ENCODE measurements around the gene GBX2. TPM values are rescaled to one million over a fixed set of nuclear protein-coding genes. Genes with fewer than 3 reads are reported as not detected.

Gene GBX2
- total RNA-seq: not detected
- not detected for polyA plus RNA-seq
- long read RNA-seq, donor 1: 0 reads
- long read RNA-seq, donor 2: 0 reads
- long read RNA-seq, donor 3: 0 reads
- long read RNA-seq, donor 4: 0 reads

DNA sequence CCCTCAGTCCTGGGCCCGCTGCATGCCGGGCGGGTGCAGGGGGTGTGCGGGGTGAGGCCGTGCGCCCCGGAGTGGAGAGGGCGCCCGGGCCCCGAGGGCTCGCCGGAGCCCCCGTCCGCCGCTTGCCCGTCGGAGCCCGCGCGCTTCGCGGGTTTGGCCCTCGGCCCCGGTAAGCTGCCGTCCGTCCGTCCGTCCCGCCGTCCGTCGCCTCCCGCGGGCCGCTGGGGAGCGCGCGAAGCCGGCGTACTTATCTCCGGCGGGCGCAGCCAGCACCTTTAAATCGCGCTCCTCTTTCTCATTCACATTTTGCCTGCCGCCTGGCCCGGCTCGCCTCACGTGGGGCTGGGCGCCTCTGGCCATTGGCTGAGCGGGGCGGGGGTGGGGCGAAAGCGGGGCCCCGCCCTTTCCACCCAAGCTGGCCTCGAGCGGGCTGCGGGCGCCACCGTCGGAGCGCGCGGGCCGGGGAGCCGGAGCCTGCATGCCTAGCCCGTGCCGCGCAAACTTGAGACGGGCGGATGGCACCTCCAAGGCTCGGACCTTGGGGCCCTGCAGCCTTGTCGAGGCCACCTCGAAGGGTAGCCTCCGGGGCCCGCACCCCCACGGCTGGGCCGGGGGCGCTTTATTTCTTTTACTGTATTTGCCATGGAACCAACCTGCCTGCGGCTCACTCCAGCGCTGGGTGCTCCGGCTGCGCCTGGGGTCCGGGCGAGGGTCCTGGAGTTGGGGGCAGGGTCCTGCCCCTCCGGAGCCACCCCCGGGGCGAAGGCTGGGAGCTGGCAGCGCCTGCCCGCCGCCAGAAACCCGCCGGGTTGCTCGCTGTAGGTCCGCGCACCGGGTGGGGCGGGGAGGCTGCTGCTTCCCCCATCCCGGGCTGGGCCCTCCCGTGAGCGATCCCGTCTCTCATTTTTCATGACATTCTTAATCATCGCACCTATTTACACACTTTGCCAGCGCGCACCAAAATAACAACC lies at the start of gene GBX2:
TSS of gene GBX2 (minus strand) at position 277 of the 971 bp plus-strand sequence. CDS start 415 bp downstream, outside the sequence.
- Histone ChIP-seq H3K27ac (ENCODE audit: low read length) (no peak within 1 kb of the TSS), H3K4me1 (ENCODE audit: control insufficient read depth, insufficient read depth, low read length) (no peaks in the 10 kb centered on the region), H3K4me3 (ENCODE audit: low read length) (peak within 1 kb of the TSS; percentile 18), H3K9me3 (ENCODE audit: control insufficient read depth, low read length) (no peaks in the 10 kb centered on the region), H3K27me3 (ENCODE audit: control insufficient read depth, insufficient read depth) (no peaks in the 10 kb centered on the region)
- WGBS: 2% methylated on average over 105 of the region's 105 CpGs
- DNase-seq (peak in 2 of 3 donors; percentile 29 to 40), ATAC-seq (peak; percentile 17 to 52)
- intact Hi-C loops (cut with DNase I): no loop called here

DNA sequence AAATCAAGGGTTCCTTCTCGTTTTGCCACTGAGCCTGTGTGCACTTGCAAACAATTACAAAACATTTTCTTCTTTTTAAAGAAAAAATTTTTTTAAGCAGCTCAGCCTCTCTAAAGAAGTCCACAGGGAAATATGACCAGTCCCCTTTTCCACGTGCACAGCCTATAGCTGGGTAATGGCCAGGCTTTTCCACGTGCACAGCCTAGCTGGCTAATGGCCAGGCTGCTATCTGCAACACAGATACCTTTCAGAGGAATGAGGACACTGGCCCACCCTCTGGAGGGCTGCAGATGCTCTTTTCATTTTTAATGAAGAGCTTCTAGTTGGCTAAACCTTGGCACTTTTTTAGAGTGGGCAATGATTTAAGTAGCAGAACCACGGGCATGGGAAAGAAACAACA lies 49.7 kb upstream of the GBX2 start:
- ATAC-seq (no peak), DNase-seq (no peak)
- H3K27me3 ChIP-seq (ENCODE audit: control insufficient read depth, insufficient read depth): no peaks in the 10 kb centered on the region
- 28% methylated on average over 4 of the region's 4 CpGs for WGBS
- intact Hi-C loops (cut with DNase I): no loop called here
- H3K4me1 ChIP-seq (ENCODE audit: control insufficient read depth, insufficient read depth, low read length): no peaks in the 10 kb centered on the region
- no peaks in the 10 kb centered on the region for H3K9me3 ChIP-seq (ENCODE audit: control insufficient read depth, low read length)
- no peak overlapping the region for H3K4me3 ChIP-seq (ENCODE audit: low read length)
- no peak overlapping the region for H3K27ac ChIP-seq (ENCODE audit: low read length)

DNA sequence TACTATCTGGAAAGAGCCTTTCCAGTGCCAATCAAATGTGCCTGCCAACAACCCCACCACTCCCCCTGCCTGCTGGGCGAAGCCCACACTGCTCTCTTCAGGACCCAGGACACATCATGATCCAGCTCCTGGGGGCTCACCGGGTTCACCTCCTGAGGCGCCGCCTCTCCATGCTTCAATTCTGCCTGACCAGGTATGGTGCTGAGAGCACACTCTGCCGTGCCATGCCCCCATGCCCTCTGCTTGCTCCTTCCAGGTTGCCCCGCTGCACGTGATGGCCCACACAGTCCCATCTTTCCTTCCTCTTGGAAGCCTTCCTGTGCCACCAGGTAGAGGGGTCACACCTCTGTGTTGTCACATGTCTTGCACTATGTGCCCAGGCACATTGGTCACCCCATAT lies 48.5 kb upstream of the GBX2 start:
- Histone ChIP-seq H3K27me3 (ENCODE audit: control insufficient read depth, insufficient read depth) (no peaks in the 10 kb centered on the region), H3K4me3 (ENCODE audit: low read length) (no peak overlapping the region), H3K27ac (ENCODE audit: low read length) (no peak overlapping the region), H3K4me1 (ENCODE audit: control insufficient read depth, insufficient read depth, low read length) (no peaks in the 10 kb centered on the region), H3K9me3 (ENCODE audit: control insufficient read depth, low read length) (no peaks in the 10 kb centered on the region)
- no peak for ATAC-seq
- WGBS: 92% methylated on average over 7 of the region's 7 CpGs
- intact Hi-C loops (cut with DNase I): no loop called here
- DNase-seq: no peak

DNA sequence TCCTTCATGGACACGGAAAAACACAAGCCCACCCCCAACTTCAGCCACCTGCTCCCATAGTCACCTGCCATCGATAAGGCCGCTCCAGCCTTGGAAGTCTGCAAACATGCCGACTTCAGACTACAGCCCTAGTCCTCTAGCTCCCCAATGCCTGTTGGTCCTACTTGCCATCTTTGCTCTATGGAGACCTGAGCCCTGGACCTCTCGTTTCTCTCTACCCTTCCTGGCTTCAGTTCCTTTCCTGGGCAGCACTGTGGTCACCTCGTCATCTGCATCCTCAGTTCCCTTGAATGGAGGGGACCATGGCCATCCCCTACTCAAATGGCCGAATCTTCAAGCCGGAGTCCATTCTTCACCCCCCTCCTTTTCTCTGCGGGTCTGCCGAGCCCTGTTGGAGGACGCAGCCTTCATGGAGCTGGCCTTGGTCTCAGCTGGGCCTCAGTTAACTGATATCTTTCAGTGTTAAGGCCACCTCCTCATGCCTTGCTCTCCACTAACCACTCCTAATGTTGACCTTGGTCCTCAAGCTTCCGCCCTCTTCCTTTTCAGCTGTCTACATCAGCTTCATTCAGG lies 47.7 kb upstream of the GBX2 start:
- intact Hi-C loops (cut with DNase I): no loop called here
- no peak for DNase-seq
- H3K27ac ChIP-seq (ENCODE audit: low read length): no peak overlapping the region
- H3K27me3 ChIP-seq (ENCODE audit: control insufficient read depth, insufficient read depth): no peaks in the 10 kb centered on the region
- no peak overlapping the region for H3K4me3 ChIP-seq (ENCODE audit: low read length)
- no peaks in the 10 kb centered on the region for H3K9me3 ChIP-seq (ENCODE audit: control insufficient read depth, low read length)
- ATAC-seq: no peak
- WGBS: 93% methylated on average over 12 of the region's 12 CpGs
- H3K4me1 ChIP-seq (ENCODE audit: control insufficient read depth, insufficient read depth, low read length): no peaks in the 10 kb centered on the region

DNA sequence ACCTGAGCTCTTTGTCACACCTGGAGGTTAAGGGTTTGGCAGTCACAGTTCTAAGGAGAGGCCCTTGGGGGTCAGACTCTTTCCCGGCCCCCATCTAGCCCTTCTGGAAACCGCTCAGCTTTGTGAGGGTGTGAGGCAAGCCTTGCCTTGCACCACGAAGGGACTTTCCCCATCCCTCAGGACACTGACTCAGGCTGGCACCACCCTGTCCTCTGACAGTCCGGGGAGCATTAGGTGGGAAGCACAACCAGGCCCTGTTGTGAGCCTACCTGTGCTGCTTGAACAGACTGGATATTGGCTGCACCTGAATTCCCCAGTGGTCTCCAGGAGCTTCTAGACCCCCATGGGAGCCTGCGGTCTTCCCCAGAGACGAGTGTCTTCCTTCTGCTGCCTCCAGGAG lies 47.0 kb upstream of the GBX2 start:
- Histone ChIP-seq H3K9me3 (ENCODE audit: control insufficient read depth, low read length) (no peaks in the 10 kb centered on the region), H3K27me3 (ENCODE audit: control insufficient read depth, insufficient read depth) (no peaks in the 10 kb centered on the region), H3K27ac (ENCODE audit: low read length) (no peak overlapping the region), H3K4me3 (ENCODE audit: low read length) (no peak overlapping the region), H3K4me1 (ENCODE audit: control insufficient read depth, insufficient read depth, low read length) (no peaks in the 10 kb centered on the region)
- no peak for DNase-seq
- WGBS: 84% methylated on average over 6 of the region's 6 CpGs
- intact Hi-C loops (cut with DNase I): no loop called here
- ATAC-seq: no peak

DNA sequence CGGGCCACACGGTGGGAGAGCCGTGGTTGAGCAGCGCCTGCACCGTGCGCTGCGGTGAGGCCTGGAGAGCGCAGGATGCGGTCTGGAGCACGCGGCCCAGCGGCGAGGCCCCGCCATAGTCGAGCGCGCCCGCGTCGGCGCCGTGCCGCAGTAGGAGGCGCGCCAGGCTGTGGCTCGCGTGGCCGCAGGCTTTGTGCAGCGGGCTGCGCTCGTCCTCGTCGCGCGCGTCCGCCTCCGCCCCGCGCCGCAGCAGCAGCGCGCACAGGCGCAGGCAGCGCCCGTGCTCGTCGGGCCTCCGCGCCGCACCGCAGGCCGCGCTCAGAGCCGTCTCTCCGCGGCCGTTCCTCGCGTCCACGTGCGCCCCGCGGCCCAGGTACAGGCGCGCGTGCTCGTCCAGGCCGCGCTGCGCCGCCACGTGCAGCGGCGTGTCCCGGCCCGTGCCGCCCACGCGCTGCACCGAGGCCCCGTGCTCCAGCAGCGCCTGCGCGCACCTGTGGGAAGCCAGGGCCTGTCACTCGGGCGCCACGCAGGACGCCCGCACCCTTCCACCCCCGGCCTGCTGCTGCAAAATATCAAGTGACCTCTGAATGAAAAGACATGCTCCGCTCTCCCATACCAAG lies 46.3 kb upstream of the GBX2 start:
- 29% methylated on average over 92 of the region's 92 CpGs for WGBS
- intact Hi-C loops (cut with DNase I): no loop called here
- H3K27ac ChIP-seq (ENCODE audit: low read length): no peak overlapping the region
- H3K4me3 ChIP-seq (ENCODE audit: low read length): no peak overlapping the region
- no peak for ATAC-seq
- no peak for DNase-seq
- no peaks in the 10 kb centered on the region for H3K9me3 ChIP-seq (ENCODE audit: control insufficient read depth, low read length)
- H3K27me3 ChIP-seq (ENCODE audit: control insufficient read depth, insufficient read depth): no peaks in the 10 kb centered on the region
- H3K4me1 ChIP-seq (ENCODE audit: control insufficient read depth, insufficient read depth, low read length): no peaks in the 10 kb centered on the region

DNA sequence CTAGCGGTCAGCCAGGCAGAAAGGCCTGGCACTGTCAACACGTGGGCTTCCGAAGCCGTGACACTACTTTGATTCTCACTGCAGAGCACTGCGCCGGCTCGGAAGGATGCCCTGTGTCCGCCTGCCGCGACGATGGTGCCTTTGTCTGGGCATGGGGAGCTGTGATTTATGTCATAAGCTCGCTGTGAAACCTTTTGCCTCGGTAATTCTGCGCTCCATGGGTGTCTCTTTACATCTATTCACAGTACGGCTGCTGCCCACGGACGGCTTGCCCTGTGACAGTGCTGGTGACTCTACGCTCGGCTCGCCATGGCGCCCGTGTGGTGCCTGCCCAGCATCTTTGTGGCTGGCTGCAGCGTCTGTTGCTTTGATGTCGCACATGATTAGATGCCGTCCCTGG lies 43.1 kb upstream of the GBX2 start:
- ATAC-seq (no peak), DNase-seq (no peak)
- no peaks in the 10 kb centered on the region for H3K27me3 ChIP-seq (ENCODE audit: control insufficient read depth, insufficient read depth)

DNA sequence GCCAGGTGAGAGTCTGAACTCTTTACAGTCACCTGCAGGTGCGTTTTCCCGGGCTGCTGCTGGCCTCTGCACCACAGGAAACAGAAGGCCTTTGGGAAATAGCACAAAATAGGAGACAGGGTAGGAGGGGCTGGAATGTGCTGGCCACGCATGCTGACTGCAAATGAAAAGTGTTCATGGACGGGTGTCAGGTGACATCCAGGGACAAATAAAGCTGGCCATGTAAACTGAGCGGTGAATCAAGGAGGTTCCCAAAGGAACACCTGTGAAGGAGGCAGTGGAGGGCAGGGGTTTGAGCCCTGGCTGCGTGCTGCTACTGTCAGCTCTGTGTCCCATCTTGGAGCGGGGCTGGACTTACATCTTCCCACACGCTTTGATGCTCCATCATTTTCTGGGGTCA lies 42.4 kb upstream of the GBX2 start:
- Histone ChIP-seq H3K9me3 (ENCODE audit: control insufficient read depth, low read length) (no peaks in the 10 kb centered on the region), H3K27me3 (ENCODE audit: control insufficient read depth, insufficient read depth) (no peaks in the 10 kb centered on the region), H3K4me3 (ENCODE audit: low read length) (no peak overlapping the region), H3K4me1 (ENCODE audit: control insufficient read depth, insufficient read depth, low read length) (no peaks in the 10 kb centered on the region), H3K27ac (ENCODE audit: low read length) (no peak overlapping the region)
- 80% methylated on average over 8 of the region's 8 CpGs for WGBS
- ATAC-seq (no peak), DNase-seq (no peak)
- intact Hi-C loops (cut with DNase I): no loop called here

More for the DNA sequence above, 43.1 kb upstream of the GBX2 start:
- Histone ChIP-seq H3K27ac (ENCODE audit: low read length) (no peak overlapping the region), H3K4me3 (ENCODE audit: low read length) (no peak overlapping the region), H3K9me3 (ENCODE audit: control insufficient read depth, low read length) (no peaks in the 10 kb centered on the region), H3K4me1 (ENCODE audit: control insufficient read depth, insufficient read depth, low read length) (no peaks in the 10 kb centered on the region)
- intact Hi-C loops (cut with DNase I): no loop called here
- WGBS: 90% methylated on average over 25 of the region's 25 CpGs

DNA sequence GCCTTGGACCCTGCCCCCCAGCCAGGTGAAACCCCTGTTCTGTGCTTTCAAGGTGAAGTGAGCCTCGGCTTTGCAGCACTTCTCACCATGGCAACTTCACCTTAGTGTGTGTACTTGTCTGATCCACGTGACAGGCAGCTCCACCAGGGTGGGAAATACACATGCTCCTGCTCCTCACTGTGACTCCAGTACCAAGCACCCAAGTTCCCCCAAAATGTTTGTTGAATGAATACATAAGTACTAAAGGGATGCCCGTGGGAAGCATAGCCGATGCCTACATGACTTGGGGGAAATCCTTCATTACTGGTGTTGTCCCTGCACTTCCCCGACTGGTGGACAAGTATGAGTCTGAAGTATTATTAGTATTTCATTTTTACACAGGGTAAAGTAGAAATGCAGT lies 41.8 kb upstream of the GBX2 start:
- no peak for ATAC-seq
- H3K4me3 ChIP-seq (ENCODE audit: low read length): no peak overlapping the region
- no peaks in the 10 kb centered on the region for H3K4me1 ChIP-seq (ENCODE audit: control insufficient read depth, insufficient read depth, low read length)
- whole genome bisulfite sequencing: 82% methylated on average over 5 of the region's 5 CpGs
- no peaks in the 10 kb centered on the region for H3K9me3 ChIP-seq (ENCODE audit: control insufficient read depth, low read length)
- H3K27ac ChIP-seq (ENCODE audit: low read length): no peak overlapping the region
- H3K27me3 ChIP-seq (ENCODE audit: control insufficient read depth, insufficient read depth): no peaks in the 10 kb centered on the region
- DNase-seq: no peak
- intact Hi-C loops (cut with DNase I): no loop called here

DNA sequence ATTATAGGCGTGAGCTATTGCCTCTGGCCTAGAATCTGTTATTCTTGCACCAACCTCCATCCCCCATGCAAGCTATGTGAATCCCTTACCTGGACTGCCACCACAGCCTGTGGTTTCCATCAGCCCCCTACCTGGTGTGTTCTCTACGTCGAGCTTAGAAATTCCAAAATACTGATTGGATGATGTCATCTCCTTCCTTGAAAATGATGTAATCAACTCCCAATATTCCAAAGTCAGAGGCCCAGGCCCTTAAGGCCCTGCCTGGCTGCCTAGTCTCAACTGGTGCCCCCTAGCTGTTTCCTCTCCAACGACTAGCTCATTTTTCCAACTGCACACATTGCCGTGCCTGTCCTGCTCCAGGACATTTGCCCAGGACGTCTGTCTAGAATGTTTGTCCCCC lies 41.3 kb upstream of the GBX2 start:
- intact Hi-C loops (cut with DNase I): no loop called here
- H3K9me3 ChIP-seq (ENCODE audit: control insufficient read depth, low read length): no peaks in the 10 kb centered on the region
- H3K4me3 ChIP-seq (ENCODE audit: low read length): no peak overlapping the region
- DNase-seq (no peak), ATAC-seq (no peak)
- no peak overlapping the region for H3K27ac ChIP-seq (ENCODE audit: low read length)
- no peaks in the 10 kb centered on the region for H3K27me3 ChIP-seq (ENCODE audit: control insufficient read depth, insufficient read depth)
- no peaks in the 10 kb centered on the region for H3K4me1 ChIP-seq (ENCODE audit: control insufficient read depth, insufficient read depth, low read length)
- WGBS: 60% methylated on average over 6 of the region's 6 CpGs
